Epithelial cell of umbilical artery (primary cell): ENCODE data around the gene RBM42. TPM values are rescaled to one million over a fixed set of nuclear protein-coding genes. Genes with fewer than 3 reads are reported as not detected.

Experiments used
- total RNA-seq: library from RNA; depleted of rRNA; stranded (reverse); fragments of >200 nt; gene quantifications from 2 replicates; pipeline ENCODE4 v1.2.3, GENCODE V29; 2014

The RBM42 gene, protein sequence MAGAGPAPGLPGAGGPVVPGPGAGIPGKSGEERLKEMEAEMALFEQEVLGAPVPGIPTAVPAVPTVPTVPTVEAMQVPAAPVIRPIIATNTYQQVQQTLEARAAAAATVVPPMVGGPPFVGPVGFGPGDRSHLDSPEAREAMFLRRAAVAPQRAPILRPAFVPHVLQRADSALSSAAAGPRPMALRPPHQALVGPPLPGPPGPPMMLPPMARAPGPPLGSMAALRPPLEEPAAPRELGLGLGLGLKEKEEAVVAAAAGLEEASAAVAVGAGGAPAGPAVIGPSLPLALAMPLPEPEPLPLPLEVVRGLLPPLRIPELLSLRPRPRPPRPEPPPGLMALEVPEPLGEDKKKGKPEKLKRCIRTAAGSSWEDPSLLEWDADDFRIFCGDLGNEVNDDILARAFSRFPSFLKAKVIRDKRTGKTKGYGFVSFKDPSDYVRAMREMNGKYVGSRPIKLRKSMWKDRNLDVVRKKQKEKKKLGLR
- 48.3 and 53.3 TPM in 2 replicates for total RNA-seq

DNA sequence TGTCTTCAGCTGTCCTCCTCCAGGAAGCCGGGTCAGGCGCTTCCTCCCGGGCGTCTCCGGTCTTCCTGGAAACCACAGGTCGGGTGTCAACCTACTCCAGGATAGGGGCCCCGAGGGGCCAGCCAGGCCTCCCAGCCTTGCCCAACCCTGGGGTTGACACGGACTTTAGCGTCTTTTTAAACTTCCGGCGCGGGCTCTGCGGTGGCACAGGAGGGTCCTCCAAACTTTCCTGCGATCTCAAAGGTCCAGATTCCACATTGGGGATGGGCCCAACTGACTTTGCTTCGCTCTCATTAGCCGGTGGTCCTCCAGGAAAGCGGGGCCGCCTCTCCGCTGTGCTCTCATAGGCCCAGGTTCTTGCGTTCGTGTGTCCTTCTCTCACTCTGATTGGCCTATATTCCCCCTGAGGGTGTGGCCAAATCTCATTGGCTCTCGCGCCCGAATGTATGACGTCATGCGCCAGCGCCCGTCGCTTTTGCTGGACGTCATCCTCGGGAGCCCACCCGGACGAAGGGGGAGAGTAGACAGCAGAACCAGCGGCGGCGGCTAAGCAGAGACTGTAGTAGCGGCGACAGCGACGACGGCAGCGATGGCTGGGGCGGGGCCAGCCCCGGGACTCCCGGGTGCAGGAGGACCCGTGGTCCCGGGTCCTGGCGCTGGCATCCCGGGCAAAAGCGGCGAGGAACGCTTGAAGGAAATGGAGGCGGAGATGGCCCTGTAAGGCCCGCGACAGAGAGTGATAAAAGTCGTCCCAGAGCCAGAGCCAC is at the start of gene RBM42:
TSS of gene RBM42 (plus strand) at position 472 of the 767 bp plus-strand sequence. CDS start at position 590, 118 bp downstream.

DNA sequence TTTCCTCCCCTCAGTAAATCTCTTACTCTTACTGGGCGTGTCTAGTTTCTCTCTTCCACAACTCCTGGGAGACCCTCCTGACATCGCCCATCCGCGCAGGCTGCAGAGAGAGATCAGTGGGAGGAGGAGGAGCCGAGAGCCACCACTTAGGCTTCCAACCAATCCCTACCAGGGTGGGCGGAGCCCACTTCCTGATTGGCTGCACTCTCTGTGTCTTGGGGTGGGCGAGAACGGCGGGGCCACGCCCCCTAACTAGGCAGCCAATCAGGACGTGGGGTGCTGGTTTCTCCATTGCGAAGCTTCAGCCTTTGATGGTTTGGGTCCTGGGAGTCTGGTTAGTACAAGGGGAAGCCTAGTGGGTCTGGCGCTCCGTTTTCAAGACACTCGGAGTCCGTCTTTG is 43.0 kb upstream of the RBM42 start, which contains the start of gene PMIS2:
TSS of gene PMIS2 (plus strand) at position 326 of the 400 bp plus-strand sequence. CDS start 87 bp downstream, outside the sequence.

DNA sequence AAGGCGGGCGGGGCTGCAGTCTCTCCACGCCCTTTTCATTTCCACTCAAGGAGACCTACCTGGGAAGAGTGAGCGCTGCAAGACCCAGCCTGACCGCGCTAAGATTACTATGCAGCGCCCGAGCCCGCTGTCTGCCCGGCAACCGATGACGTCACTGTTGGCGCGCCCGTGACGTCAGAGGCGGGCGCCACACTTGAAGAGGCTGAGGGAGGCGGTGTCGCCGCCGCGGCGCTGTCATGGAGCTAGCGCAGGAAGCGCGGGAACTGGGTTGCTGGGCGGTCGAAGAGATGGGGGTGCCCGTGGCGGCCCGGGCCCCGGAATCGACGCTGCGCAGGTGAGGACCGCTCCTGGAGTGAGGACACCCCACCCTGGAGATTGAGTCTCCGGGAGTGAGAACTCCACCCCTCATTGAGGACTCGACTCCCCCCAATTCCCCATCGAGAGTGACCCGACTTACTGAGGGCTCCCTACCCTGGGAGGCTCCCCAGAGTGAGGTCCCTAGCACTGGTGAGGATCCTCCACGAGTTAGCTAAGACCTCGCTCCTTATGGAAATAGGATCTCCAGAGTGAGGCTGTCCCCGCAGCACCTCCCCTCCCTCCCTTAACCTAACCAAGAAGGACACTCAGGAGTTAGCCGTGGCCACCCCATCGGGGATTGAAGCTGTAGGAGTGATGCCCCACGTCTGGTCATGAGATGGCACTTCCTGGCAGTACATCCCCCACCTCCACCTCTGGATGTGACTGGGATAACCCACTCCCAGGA is 16.1 kb upstream of the RBM42 start, which contains the start of gene HAUS5:
TSS of gene HAUS5 (plus strand) at position 177 of the 763 bp plus-strand sequence. CDS start at position 237, 60 bp downstream.

DNA sequence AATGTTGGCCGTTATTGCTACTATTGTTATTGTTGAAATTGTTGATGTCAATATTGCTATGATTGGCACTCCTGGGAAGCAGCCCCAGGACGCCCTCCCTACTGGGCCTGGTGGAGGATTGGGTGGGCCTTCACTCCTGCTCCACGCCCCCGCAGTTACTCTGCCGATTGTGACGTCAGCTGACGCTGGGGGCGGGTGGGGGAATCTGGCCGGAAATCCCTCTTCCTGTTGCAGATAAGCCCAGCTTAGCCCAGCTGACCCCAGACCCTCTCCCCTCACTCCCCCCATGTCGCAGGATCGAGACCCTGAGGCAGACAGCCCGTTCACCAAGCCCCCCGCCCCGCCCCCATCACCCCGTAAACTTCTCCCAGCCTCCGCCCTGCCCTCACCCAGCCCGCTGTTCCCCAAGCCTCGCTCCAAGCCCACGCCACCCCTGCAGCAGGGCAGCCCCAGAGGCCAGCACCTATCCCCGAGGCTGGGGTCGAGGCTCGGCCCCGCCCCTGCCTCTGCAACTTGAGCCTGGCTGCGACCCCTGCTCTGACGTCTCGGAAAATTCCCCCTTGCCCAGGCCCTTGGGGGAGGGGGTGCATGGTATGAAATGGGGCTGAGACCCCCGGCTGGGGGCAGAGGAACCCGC is 12.8 kb downstream of the RBM42 start, which contains the start of gene ETV2:
TSS of gene ETV2 (plus strand) at position 231 of the 637 bp plus-strand sequence. CDS start 716 bp downstream, outside the sequence.

DNA sequence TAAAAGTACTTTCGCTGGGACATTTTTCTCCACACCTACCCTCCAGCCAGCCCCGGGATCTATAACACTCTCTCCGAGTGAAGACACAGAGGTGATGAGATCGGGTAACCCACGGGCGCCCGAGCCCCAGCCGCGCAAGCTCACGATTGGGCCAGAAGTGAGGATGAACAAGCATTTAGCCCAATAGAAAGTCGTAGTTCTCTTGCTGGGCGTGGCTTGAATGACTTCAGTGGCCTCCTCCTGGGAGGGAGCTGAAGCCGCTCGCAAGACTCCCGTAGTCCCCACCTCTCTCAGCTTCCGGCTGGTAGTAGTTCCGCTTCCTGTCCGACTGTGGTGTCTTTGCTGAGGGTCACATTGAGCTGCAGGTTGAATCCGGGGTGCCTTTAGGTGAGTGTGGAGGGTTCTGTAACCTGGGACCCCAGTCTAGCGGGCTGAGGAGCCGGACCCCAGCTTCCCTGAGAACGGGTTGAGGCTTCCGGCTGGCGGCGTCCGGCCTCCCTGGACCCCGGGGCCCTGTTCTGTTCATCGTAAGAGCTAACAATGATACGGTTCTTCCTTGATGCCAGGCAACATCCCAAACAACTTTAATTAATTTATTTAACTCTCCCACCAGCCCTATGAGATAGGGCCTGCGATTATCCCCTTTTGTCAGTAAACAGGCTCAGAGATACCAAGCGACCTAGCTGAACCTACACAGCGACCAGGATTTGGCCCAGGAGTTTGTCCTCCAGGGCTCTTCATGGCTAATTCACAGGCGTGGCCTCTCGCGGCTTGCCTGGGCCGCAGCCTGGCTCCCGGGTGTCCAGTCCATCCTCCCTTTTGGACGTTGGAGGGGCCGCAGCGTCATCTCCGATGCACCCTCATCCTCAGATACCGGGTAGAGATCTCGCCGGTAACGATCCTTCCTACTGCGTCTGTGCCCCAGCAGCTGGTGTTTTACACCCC is 19.5 kb downstream of the RBM42 start, which contains the start of gene COX6B1:
TSS of gene COX6B1 (plus strand) at position 307 of the 945 bp plus-strand sequence. CDS start 2,921 bp downstream, outside the sequence.

DNA sequence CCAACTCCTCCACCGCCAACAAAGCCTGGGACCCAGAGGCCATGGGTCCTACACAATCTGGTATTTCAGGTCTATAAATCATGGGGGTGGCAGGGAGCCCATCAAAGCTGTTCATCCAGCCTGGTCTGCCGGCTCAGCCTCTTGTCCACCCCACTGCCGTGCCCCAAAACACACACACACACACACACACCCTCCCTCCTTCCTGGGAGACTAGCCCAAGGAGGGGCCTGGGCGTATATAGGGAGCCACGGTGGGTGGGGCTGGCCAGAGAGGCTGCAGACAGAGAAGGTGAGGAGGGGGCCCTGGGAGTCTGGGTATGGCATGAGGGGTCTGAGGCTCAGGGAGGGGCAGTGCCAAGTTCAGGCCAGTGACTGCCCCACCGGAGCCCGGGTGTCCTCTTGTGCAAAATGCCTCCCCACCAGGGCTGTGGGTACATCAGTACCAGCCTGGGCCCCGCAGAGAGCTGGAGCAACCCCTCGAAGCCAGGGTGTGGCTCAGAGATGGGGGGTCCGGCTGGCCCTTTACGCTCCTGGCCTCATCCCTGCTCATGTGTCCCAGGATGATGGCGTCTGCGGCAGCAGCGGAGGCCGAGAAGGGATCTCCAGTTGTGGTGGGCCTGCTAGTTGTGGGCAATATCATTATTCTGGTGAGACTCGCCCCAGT is 37.5 kb downstream of the RBM42 start, which contains the start of gene UPK1A:
TSS of gene UPK1A (plus strand) at position 267 of the 663 bp plus-strand sequence. CDS start at position 563, 296 bp downstream.

Other genes with a start within 250 kb of the RBM42 start
- not detected in 2 replicates for gene FFAR2, start 180.8 kb upstream of the RBM42 start, total RNA-seq
- gene KRTDAP, start 138.6 kb upstream of the RBM42 start, total RNA-seq = not detected in 2 replicates
- not detected in 2 replicates for gene DMKN, start 115.4 kb upstream of the RBM42 start, total RNA-seq
- gene SBSN, start 100.7 kb upstream of the RBM42 start, total RNA-seq = not detected in 2 replicates
- not detected in 2 replicates for gene GAPDHS, start 95.6 kb upstream of the RBM42 start, total RNA-seq
- gene TMEM147, start 83.4 kb upstream of the RBM42 start, total RNA-seq = 72.6 and 78.6 TPM in 2 replicates
- gene ATP4A, start 65.4 kb upstream of the RBM42 start, total RNA-seq = not detected in 2 replicates
- not detected in 2 replicates for gene PMIS2, start 42.9 kb upstream of the RBM42 start, total RNA-seq
- gene HAUS5, start 16.3 kb upstream of the RBM42 start, total RNA-seq = 6.8 and 9.9 TPM in 2 replicates
- 0.30 TPM in 1 of 2 replicates, not detected in the other for gene ETV2, start 12.7 kb downstream of the RBM42 start, total RNA-seq
- gene COX6B1, start 19.3 kb downstream of the RBM42 start, total RNA-seq = 282 and 403 TPM in 2 replicates
- not detected in 2 replicates for gene UPK1A, start 37.5 kb downstream of the RBM42 start, total RNA-seq
- gene ZBTB32, start 75.5 kb downstream of the RBM42 start, total RNA-seq = not detected in 2 replicates
- 3.6 and 7.0 TPM in 2 replicates for gene KMT2B, start 89.0 kb downstream of the RBM42 start, total RNA-seq
- 0.91 and 4.2 TPM in 2 replicates for gene IGFLR1, start 113.4 kb downstream of the RBM42 start, total RNA-seq
- 3.9 and 14.0 TPM in 2 replicates for gene U2AF1L4, start 116.4 kb downstream of the RBM42 start, total RNA-seq
- gene PSENEN, start 116.6 kb downstream of the RBM42 start, total RNA-seq = 14.0 and 15.2 TPM in 2 replicates
- 5.2 and 9.0 TPM in 2 replicates for gene LIN37, start 119.5 kb downstream of the RBM42 start, total RNA-seq
- 0.65 and 3.0 TPM in 2 replicates for gene HSPB6, start 128.0 kb downstream of the RBM42 start, total RNA-seq
- 2.6 and 4.0 TPM in 2 replicates for gene PROSER3, start 129.1 kb downstream of the RBM42 start, total RNA-seq
- gene ARHGAP33, start 146.5 kb downstream of the RBM42 start, total RNA-seq = 2.6 and 4.0 TPM in 2 replicates
- not detected in 2 replicates for gene PRODH2, start 183.8 kb downstream of the RBM42 start, total RNA-seq
- gene NPHS1, start 223.5 kb downstream of the RBM42 start, total RNA-seq = not detected in 2 replicates
- gene KIRREL2, start 227.9 kb downstream of the RBM42 start, total RNA-seq = 0.15 TPM in 1 of 2 replicates, not detected in the other
- gene APLP1, start 239.5 kb downstream of the RBM42 start, total RNA-seq = 1.2 and 5.5 TPM in 2 replicates